Globus pallidus (tissue), 1 donor: ENCODE measurements around the gene PLA2G12A.
A peak's percentile ranks its signal among the peaks of the same experiment; 100 is the strongest.

Source experiments
- DNase-seq: peaks from one replicate; pipeline ENCODE4 v3.0.0-alpha.2; 2015; ENCODE audit warnings: low spot score

PLA2G12A gene

GRCh38 chr4:109729117-109729717, 653 bp downstream of the PLA2G12A start:
- DNase-seq = peak; percentile 8

DNA sequence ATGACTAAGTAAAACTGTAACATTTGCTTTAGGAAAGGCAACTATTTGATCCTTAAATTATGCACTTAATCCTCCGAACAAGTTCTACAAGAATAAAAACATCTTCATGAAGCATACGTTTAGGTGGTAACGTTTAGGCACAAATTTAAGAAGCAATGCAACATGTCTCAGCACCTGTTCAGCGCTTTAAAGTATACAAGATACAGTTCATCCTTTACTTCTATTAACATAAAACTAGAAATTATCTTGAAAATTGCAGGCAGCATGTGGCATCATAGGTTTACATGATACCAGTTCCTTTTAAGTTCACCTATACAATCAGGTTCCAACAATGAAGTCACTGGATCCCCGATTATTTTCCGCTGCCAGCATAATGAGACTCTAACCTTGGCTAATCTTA, 1.5 kb downstream of the PLA2G12A start:
- DNase-seq = no peak

GRCh38 chr4:109723110-109723509, 6.8 kb downstream of the PLA2G12A start:
- no peak for DNase-seq

GRCh38 chr4:109722357-109722756, 7.5 kb downstream of the PLA2G12A start:
- no peak for DNase-seq

GRCh38 chr4:109721033-109721432, 8.8 kb downstream of the PLA2G12A start:
- no peak for DNase-seq

DNA sequence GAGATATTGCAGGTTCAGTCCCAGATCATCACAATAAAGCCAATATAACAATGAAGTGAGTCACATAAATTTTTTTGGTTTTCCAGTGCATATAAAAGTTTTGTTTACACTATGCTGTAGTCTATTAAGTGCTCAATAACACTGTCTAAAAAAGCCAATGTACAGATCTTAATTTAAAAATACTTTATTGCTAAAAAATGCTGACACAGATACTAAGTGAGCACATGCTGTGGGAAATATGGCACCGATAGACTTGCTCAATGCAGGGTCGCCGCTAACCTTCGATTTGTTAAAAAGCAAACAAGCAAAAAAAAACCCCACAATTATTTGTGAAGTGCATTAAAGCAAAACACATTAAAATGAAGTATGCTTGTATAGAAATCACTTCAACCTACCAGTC, 10.3 kb downstream of the PLA2G12A start:
- DNase-seq = no peak

DNA sequence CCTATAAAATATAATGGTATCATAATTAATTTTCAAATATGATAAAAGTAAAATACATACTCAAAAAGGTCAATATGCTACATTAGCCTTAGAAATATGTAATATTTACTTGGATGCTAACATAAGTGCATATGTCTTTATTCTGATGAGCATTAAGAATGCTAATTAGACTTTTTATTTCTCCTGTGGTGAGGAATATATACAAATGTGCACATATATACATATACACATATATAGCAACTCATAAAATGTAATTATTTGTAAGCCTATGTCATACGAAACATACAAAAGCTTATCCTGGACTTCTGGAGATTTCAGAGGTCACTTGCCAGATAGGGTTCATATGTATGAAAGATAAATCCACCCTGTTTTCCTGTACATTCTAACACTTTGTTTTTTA, 11.1 kb downstream of the PLA2G12A start:
- no peak for DNase-seq

GRCh38 chr4:109713500-109713899, 16.4 kb downstream of the PLA2G12A start:
- no peak for DNase-seq

- DNase-seq = no peak
Observed at GRCh38 chr4:109708990-109709389, 20.9 kb downstream of the PLA2G12A start.

- no peak for DNase-seq
Observed at GRCh38 chr4:109708435-109708834, 21.4 kb downstream of the PLA2G12A start.

DNA sequence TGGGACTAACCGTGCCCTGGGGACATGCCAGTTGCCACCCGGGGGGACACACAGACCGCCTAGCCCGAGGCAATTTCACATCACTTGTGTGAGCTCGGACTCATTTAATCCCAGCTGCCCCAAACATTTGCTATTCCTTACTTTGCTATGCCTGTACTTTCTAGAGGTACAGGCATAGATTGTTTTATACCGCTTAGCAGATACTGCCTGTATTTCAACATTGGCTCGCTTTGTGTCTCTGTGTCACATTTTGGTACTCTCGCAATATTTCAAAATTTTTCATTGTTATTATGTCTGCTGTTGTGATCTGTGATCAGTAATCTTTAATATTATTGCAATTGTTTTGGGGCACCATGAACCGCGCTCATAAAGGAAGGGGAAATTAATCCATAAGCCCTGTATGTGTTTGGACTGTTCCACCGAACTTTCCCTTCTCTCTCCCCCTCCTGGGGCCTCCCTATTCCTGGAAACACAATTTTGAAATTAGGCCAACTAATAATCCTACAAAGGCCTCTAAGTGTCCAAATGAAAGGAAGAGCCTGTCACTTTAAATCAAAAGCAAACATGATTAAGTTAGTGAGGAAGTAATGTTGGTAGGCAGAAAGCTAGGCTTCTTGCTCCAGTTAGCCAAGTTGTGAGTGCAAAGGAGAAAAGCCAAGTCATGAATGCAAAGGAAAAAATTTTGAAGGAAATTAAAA, 26.1 kb downstream of the PLA2G12A start:
- peak; percentile 10 for DNase-seq

DNA sequence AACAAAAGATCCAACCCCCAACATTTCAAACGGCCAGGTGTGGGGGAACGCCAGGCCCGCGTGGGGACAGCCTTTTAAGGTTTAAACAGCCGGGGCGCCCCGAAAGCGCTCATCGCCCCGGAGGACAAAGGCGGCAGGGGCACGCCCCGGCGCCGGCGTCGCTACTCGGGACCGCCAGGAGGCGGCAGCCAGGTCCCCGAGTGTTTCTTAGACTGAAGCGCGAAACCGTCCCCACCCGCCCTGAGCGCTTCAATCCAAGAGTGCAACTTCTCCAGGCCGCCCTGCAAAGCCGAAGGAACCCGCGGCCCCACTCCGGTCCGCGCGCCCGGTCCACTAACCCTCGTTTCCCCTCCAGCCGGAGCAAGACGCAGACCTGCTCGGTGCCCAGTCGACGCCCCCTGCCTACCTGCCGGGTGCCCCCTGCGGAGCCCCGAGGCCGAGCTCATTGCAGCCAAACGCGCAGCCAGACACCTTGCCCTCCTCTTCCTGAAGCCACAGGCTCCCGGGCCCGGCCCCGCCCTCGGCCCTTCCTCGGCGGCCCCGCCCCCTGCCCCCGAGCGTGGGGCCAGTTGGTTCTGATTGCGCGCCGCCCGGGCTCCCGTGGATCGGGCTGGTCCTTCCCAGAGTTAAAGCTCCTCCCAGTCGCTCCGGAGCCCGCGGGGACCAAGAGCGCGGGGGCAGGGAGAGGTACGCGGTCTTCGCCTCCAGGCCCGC, 26.8 kb downstream of the PLA2G12A start, which contains the start of gene CASP6:
Gene CASP6, minus strand, starts transcription at position 496 of the 714 bp plus-strand sequence. Its CDS starts 50 bp downstream, at position 446.
- DNase-seq = peak; percentile 66

DNA sequence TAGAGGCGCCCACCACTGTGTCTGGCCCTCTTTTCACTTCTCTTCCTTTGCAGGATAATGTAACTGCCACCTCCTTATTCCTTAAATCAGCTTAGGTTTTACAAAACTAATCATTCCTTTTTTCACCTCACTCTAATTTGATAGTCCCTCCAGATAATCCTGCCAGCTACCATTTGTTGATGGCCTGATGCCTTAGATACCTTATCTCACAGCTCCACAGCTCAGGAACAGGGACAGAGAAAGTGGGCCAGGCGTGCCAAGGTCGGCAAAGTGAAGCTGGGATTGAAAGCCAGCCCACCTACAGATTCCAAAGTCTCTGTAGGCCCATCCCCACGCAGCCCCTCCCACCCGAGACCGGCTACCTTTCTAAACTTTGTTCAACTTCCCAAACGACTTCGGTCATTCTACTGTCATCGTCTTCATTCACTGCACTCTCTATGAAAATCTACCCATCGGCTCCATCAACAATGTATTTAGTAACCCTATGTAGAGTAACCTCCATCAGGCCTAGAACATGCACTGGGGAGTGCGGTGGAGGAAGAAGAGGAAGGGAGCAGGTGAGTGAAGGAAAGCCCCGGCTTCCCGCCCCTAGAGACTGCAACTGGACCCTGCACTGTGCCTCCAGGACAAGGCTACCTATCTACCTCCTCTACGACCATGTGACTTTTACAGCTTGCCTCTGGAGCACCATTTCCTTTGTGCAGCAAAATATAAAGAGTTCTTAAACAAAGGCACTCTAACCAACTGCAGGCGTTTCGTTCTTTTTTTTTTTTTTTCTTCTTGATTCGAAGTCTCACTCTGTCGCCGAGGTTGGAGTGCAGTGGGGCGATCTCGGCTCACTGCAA, 28.1 kb downstream of the PLA2G12A start:
- DNase-seq = no peak

DNA sequence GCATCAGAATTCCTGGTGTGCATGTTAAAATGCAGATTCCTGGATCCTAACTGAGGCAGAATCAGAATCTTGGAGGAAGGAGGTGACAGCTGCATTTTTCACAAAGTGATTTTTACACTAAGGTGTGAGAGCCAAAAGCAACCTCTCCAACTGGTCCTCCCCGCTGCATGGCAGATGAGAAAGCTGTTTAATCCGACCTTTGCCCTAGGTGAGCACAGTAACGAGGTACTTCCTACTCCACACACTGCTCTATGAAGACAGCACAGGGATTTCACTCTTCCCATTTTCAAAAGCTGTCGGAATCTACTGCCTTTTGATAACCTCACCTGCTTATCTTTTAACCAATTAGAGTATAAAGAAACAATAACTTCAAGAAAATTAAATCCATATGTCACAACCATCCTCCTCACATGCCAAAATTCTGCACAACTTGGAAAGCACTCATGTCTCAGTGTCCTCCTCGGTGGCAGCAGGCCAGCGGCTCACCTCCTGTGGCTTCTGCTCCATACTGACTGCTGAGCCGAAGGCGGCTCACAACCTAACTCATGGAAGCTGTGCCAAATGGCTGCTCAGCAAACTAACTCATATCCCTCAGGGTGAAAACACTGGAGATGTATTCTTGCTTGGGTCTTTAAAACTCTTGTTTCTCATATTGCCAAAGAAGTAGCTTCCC, 30.2 kb downstream of the PLA2G12A start:
- DNase-seq = no peak

DNA sequence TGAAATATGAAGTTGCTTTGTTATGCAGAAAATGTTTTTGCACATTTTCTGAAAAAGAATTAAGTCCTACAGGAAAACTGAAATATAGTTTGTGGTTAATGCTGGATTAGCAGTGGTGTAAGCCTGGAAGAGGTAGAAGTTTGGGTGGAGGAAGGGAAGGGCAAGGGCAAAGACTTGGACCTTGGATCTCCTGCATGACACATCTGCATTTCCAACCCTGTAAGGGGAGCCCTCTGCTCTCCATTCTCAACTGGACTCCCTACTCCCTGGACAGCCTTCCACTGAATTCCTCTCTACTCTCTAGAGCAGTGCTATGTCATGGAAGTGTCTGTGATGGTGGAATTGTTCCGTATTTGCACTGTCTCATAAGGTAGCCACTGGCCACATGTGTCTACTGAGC, 31.2 kb downstream of the PLA2G12A start:
- no peak for DNase-seq

- no peak for DNase-seq
Observed at GRCh38 chr4:109691411-109691920, 38.4 kb downstream of the PLA2G12A start.

DNA sequence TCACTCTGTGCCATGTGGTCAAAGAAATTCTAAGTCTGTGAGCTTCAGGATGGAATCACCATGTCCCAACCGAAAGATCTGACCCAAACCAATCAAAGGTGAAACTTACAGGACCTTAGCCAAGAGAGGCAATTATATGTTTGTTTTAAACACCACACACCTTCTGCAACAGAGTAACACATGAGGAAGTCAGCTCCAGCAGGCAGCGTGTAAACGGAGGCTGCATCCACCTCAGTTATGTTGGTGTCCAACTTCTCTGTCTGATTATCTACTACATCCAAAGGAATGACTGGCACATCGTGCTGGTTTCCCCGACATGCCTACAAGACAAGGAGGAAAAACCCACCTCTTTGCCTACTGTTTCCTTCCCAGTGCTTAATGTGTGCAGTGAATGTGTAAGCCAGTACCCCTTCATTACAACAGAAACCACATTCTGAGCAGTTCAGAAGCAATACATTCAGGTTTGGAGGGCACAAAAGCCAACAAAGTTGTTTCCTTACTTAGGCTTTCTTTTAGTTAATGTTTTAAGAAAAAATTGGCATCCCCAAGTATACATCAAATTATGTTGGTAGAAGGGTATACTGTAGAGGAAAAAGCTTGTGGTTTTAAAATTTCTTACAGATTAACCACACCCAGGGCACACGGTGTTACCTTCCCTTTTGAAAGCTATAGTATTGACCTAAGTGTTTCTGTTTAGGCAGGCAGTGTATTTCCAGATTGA, 39.0 kb downstream of the PLA2G12A start:
- no peak for DNase-seq

GRCh38 chr4:109684727-109685126, 45.1 kb downstream of the PLA2G12A start:
- DNase-seq = no peak

DNA sequence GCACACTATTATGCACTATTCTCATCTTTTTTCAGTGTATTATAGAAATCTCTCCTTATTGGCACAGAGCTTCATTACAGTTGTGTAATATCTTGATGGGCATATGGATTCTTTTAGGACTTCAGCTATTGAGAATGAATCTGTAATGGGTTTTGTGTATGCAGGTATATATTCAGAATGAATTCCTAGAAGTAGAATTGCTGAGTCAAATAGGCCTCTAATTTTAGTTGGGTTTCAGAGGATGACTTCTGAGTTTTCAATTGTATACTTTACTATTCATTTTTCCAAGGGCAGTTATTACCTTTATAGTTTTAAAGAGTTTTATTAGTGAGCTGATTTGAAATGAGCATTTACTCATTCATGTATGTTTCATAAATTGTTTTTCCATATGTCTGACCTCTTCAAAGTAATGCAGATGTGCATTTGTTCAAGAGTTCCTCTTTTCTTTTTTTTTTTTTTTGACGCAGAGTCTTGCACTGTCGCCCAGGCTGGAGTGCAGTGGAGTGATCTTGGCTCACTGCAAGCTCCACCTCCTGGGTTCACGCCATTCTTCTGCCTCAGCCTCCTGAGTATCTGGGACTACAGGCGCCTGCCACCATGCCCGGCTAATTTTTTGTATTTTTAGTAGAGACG, 46.1 kb downstream of the PLA2G12A start:
- no peak for DNase-seq

- no peak for DNase-seq
Observed at GRCh38 chr4:109682875-109683274, 47.0 kb downstream of the PLA2G12A start.
